GM19463 (cell line): ENCODE measurements around the gene DRC1.
"Not testable (repeated sequence)": the region's sequence is repeated elsewhere in the genome, so short reads cannot be mapped to it uniquely, and the experiment has no call there.

ENCODE experiments used
- ATAC-seq: cut with Tn5 transposase; IDR thresholded peaks from one replicate; pipeline ENCODE4 v1.9.1; 2021; ENCODE audit warnings: mild to moderate bottlenecking, moderate library complexity; ENCODE audit not compliant: unreplicated experiment

The DRC1 gene

DNA sequence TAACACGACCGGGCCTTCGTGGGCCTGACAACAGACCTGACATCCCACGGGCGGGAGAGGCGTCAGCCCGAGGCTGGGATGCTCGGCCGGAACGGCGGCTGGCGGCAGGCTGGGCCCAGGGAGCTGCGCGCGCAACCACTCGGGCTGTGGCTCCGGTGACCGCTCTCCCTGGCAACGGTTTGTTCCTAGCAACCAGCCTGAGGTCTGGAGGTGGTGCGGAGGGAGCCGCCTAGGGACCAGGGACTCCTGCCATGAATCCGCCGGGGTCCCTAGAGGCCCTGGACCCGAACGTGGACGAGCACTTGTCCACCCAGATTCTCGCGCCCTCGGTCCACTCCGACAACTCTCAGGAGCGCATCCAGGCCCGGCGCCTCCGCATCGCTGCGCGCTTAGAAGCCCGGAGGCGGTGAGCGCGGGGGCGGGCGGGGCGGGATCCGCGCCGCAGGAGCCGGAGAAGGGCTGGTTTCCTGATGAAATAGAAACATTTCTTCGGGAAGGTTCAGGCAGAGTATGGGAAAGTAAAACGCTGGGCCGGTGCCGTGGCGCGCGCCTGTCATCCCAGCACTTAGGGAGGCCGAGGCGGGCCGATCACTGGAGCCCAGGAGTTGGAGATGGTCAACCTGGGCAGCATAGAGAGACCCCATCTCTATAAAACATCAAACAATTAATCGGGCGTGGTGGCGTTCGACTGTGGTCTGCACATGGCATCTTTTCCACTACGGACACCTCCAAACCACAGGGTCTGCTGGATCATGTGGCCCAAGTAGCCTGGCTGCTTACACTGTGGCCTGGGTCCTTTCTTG lies at the start of gene DRC1:
TSS of gene DRC1 (plus strand) at position 182 of the 803 bp plus-strand sequence. CDS start at position 252, 70 bp downstream.
- ATAC-seq, result no peak

DNA sequence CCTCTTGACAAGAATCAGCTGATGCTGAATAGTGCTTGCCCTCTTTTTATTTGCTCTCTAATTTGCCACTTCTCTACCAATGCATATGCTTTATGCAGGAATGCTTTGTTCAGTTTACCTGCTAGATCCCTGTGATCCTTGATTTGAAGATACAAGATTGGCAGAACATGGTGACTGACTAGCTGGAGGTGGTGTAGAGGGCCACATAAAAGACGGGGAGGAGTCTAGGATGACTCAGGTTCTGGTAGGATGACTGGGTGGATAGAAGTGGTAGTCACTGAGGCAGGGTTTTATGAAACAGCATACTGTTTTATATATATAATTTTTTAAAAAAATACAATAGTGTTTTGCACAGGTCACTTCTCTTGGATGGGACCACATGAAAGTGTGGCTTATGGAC lies 48.8 kb upstream of the DRC1 start:
- no peak for ATAC-seq

DNA sequence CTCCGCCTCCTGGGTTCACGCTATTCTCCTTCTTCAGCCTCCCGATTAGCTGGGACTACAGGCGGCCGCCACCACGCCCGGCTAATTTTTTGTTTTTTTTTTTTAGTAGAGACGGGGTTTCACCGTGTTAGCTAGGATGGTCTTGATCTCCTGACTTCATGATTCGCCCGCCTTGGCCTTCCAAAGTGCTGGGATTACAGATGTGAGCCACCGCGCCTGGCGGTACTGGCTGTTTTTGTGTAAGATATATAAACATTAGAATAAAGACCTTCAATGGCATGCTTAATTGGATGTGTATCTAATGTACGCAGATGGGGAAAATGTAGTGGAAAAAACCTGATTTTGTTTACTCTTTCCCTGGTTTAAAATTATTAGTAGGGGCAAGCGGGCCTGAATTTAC lies 47.3 kb upstream of the DRC1 start:
- ATAC-seq, result not testable (repeated sequence)

DNA sequence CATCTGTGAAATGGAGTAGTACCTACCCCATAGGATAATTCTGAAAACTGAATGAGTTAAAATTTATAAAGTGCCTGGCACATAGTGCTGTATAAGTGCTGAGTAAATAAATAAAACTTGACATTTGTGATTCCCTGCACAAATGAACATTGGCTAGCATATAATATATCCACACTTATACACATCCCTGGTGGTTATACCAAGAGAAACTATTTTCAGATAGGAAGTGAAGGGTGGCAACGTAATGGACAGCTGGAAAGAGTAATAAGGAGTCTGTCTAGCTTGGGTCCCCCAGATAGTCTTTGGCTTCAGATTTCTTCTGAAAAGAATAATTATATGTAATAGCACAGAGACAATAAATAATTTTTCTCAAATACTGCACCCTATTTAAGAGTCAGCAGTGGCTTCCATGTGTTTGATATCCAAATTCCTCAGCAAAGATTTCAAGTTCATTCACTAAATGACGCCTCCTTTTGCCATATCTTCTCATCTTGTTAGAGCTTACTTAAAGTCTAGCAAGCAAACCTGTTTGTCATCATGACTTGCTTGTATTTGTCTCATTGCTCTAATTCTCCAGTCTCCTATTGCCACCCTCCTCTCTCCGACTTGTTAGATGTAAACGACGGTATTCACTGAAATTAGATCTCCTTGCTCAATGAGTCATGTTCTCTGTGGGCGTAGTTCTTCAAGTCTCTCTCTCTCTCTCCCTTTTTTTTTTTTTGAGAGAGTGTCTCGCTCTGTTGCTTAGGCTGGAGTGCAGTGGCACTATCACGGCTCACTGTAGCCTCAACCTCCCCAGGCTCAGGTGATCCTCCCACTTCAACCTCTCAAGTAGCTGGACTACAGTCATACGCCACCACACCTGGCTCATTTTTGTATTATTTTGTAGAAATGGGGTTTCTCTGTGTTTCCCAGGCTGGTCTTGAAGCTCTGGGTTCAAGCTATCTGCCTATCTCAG lies 46.4 kb upstream of the DRC1 start:
- ATAC-seq, result no peak

DNA sequence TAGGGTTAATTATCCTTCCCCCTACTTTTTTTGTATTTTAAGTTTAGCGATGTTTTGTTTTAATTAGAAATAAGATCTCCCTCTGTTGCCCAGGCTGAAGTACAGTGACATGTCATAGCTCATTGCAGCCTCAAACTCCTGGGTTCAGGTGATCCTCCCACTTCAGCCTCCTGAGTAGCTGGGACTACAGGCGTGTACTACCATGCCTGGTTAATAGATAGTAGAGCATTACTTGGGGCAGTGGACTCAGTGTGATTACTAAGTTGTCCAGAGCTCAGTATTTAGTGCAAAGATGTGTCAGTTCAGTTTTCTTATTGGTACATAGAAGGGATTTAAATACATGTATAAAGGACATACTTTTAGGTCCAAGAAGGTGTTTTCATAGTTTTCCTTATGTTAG lies 45.6 kb upstream of the DRC1 start:
- ATAC-seq, result no peak

DNA sequence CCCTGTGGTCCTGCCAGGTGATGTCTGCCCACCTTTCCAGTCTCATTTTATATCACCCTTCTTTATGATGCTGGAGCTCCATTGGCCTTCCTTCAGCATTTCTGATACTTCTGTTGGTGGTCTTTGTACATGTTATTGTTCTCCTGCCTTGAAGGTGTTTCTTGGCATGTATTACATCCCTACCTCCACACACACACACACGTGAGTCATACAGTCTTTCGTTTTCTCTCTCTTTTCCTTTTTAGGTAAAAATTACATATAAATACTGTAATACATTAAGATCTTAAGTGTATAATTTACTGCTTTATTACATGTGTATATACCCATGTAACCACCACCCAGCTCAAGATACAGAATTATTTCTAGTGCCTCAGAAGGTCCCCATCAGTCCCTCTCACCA lies 44.9 kb upstream of the DRC1 start:
- no peak for ATAC-seq

DNA sequence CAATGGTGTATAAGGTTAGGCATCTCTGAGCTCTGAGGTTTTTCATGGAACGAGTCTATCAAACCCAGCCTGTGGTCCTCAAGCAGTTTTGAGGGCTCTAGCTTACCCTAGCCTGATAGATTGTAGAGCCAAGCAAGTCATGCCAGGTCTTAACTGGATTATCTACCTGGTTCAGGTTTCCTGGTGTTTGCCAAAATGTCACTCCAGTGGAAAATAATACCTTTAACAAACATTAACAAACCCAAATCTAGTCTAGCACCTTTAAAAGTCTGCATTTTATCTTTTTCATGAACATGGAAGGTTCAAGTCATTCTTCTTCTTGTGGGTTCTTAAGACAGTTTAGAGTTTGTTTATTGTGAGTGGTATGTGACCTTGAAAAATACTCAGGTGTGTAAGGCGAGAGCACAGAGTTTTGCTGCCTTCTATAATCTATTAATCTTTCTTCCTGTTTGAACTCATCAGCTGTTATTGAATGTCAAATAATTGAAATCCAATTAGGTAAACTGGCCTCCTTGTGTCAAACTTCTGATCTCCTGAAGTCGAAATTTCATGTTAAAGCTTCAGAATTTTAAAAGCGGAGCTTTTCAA lies 41.7 kb upstream of the DRC1 start:
- no peak for ATAC-seq

DNA sequence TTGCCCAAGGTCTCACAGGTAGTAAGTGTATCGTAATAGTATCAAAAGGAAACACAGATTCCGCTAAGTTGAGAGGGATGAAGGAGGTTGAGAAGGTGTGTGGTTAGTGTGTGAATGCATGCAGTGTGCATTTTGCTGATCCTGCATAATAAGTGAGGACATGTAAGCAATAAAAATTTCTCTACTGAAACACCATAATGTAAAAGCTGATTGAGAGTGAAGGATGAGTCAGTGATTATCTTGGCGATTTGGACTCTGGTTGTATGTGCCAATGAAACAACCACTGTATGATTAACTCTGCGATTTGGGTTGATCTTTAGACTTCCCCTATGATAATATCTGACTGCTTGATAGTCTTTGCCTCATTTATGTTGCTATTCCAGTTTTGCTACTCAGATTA lies 38.4 kb upstream of the DRC1 start:
- no peak for ATAC-seq

DNA sequence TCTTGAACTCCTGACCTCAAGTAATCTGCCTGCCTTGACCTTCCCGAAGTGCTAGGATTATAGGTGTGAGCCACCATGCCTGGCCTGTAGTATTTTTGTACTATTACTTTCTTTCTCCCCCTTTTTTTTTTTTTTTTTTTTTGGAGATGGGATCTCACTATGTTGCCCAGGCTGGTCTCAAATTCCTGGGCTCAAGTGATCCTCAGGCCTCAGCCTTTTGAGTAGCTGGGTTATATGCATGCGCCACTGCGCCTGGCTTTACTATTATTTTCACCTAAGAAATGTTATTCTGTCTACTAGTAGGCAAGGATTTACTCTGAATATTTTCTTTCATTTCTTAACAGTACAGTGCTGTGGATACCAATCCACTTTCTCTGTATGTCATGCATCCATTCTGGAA lies 37.8 kb upstream of the DRC1 start:
- no peak for ATAC-seq

DNA sequence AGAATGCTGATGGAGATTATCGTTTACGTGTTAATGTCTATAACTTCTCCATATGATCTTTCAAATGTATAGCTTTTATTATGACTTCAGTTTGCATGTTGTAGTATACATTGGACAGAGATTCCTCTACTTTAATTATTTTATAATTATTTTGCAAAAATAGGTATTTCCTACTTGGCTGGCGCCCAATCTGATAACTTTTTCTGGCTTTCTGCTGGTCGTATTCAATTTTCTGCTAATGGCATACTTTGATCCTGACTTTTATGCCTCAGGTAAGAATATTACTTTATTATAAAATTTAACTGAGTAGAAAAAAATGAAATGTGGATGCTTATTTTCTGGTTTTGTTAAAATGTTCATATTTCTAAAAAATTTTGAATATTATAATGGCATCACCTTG lies 37.1 kb upstream of the DRC1 start:
- ATAC-seq, result no peak

DNA sequence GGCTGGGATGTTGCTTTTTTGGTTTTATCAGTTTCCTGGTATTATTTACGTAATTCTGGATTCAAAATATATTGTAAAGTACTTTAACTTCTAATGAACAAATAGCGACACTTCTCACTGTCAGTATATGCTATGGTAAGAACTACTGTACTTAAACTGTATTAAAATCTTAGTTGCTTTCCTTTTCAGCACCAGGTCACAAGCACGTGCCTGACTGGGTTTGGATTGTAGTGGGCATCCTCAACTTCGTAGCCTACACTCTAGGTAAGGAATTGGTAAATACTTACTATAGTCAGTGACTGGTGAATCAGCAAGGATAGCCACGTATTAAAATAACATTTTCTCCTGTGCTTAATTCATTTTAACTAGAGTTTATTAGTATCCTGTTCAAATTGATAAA lies 34.8 kb upstream of the DRC1 start:
- no peak for ATAC-seq

DNA sequence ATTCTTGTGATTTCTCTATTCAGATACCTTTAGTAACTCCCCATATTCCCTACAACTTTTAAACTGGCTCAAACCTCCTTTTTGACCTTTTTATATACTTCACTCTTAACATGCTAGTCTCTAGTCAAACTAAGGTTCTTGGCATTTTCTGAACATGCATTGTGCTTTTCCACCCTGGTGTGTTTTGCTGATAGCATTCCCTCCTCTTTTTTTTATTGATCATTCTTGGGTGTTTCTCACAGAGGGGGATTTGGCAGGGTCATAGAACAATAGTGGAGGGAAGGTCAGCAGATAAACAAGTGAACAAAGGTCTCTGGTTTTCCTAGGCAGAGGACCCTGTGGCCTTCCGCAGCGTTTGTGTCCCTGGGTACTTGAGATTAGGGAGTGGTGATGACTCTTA lies 32.1 kb upstream of the DRC1 start:
- ATAC-seq, result not testable (repeated sequence)

DNA sequence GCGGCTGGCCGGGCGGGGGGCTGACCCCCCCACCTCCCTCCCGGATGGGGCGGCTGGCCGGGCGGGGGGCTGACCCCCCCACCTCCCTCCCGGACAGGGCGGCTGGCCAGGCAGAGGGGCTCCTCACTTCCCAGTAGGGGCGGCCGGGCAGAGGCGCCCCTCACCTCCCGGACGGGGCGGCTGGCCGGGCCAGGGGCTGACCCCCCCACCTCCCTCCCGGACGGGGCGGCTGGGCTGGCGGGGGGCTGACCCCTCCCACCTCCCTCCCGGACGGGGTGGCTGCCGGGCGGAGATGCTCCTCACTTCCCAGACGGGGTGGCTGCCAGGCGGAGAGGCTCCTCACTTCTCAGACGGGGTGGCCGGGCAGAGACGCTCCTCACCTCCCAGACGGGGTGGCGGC lies 30.8 kb upstream of the DRC1 start:
- not testable (repeated sequence) for ATAC-seq

DNA sequence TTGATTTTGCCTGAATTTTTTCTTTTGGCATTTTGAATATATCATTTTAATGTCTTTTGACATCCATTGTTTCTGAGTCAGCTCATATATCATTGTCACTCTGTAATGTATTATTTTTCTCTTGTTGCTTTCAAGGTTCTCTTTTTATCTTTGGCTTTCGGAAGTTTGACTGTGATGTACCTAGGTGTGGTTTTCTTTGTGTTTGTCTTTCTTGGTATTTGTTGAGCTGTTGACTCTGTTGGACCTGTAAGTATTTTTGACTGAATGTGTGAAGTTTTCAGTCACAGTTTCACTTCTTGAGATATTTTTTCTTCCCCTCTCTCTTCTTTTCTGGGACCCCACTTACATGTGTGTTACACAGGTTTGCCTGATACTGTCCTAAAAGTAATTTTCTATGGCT lies 24.9 kb upstream of the DRC1 start:
- no peak for ATAC-seq

DNA sequence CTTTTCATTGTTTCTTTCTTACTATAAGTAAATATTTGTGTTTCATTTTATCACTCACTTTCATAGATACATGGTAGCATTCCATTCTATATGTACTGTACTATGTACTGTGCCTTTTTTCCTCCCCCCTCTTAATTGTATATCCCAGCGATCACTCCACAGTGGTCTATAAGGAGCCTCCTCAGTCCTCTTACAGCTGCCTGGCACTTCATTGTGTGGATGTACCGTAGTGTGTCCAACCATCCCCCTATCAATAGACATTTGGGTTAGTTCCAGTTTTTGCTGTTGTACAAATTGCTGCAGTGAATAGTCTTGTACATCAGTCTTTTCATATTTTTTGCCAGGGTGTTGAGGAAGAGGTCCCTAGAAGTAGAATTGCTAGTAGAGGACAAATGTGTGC lies 21.4 kb upstream of the DRC1 start:
- ATAC-seq, result no peak

DNA sequence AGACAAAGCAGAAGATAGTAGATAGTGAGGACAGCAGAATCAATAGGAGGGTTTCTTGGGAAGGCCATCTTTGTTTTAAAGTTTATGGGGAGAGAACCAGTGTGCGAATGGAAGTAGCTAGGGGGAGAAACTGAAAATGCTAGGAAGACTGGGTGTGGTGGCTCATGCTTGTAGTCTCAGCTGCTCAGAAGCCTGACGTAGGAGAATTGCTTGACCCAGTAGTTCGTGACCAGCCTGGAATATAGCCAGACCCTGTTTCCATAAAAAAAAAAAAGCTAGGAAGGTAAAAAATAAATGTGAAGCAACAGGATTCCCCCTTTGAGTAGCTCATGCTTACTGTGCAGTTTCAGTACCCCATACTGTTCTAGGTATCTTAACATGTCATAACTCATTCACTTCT lies 19.2 kb upstream of the DRC1 start:
- no peak for ATAC-seq

DNA sequence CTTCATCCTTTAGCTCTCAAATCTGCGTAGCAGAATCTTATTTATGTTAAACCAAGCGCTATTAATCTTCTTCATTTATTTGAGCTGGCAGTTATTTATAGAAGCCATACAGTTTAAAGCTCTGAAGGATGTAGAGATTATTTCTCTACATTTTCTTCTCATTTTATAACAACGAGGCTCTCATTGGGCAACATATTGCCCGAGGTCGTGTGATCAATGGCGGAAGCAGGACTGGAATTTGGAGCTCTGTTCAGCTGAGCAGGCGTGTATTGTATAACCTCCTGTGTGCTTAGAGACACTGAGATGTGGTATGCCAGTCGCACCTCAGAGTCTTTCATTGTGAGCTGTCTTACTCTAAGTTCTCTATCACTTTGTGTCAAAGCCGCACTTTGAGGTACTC lies 17.5 kb upstream of the DRC1 start:
- no peak for ATAC-seq

DNA sequence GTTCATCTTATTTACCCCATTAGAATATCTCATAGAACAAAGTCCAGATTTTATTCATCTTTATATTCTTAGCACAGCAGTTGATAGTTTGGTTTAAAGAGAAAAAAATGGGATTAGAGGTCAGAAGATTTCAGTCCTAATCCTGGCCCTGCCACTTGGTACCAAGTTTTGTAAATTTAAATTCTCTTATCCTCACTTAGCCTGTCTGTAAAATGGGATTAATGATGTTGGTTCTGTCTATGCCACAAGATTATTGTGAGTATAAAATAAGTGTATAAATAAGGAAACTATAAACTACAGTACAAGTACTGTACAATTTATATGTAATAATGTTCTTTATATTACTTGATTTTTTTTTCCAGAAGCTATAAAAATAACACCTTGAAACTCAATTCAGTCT lies 17.1 kb upstream of the DRC1 start:
- no peak for ATAC-seq

DNA sequence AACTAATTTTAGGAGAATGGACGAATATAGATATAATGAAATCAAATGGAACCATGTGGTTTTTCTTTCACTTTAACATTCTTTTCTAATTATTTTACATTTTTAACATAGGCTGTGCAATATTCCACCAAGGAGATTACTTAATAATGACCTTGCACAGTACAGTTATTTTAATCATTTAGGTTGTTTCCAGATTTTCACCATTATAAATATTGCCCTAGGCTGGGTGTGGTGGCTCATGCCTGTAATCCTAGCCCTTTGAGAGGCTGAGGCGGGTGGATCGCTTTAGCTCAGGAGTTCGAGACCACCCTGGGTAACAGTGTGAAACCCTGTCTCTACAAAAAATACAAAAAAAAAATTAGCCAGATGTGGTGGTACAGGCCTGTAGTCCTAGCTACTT lies 14.5 kb upstream of the DRC1 start:
- ATAC-seq, result no peak

DNA sequence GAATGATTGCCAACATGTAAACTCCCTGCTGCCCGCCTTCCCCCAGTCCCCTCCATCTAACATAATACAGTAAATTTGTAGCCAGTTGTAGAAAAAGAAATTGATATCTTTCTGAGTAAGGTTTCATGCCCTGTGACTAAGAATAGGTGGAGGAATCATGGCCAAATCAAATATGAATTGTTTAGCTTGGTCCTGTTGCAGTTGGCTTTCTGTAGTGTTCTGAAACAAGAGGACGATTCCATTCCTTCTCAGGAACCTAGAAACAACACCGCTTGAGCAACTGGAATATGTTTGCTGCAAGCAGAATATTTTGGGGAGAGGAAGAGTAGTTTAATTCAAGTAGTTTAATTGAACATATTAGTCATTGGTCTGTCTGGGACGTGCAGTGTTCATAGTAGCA lies 7.0 kb upstream of the DRC1 start:
- no peak for ATAC-seq

DNA sequence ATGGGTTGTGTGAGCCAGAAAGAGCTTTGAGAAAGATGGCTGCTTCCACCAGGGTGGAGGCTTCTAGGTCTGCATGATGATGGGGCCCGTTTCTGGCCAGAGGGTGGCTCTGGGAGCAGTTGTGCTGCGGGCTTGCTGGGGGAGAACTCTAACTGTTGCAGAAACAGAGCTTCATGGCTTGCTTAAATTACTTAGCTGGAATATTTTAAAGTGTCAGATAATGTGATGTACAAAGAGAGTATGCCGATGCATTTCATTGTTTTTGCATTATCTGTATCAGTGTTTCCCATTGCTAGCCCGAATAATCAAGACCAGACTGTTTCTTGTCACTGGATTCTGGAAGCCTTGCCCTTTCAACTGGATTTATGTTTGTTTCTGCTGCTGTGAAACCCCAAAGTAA lies 6.3 kb upstream of the DRC1 start:
- no peak for ATAC-seq
